Spleen (tissue), 11 donors: ENCODE data around the gene RBMS1. TPM values are rescaled to one million over a fixed set of nuclear protein-coding genes. Genes with fewer than 3 reads are reported as not detected.
A peak's percentile ranks its signal among the peaks of the same experiment; 100 is the strongest.

Experiments used
- DNase-seq: peaks from one replicate; pipeline ENCODE4 v3.0.0-alpha.2; 2020
- H3K27ac ChIP-seq, 8 donors: fragments of 200-600 bp; sonication (generic) in 7 of 8; 1 replicate in 4 of 8; 2 replicates in 4 of 8; pipeline versions ENCODE4 v1.5.0 to v1.8.0; 2016 to 2021; ENCODE audit warnings: inconsistent platforms in 4 of 8, mild to moderate bottlenecking in 4 of 8, moderate library complexity in 1 of 8
- H3K27me3 ChIP-seq, 7 donors: fragments of 200-600 bp; sonication (generic) in 6 of 7; replicated peaks in 1 of 7; 1 replicate in 4 of 7; 2 replicates in 3 of 7; pipeline versions ENCODE4 v1.5.0 to v1.8.0; 2016 to 2021; ENCODE audit warnings: inconsistent platforms in 3 of 7, mild to moderate bottlenecking in 1 of 7
- H3K36me3 ChIP-seq, 6 donors: fragments of 200-600 bp; sonication (generic) in 5 of 6; 1 replicate in 4 of 6; 2 replicates in 2 of 6; pipeline versions ENCODE4 v1.5.0 to v1.8.0; 2016 to 2021; ENCODE audit warnings: inconsistent platforms in 2 of 6
- H3K4me1 ChIP-seq, 6 donors: fragments of 200-600 bp; sonication (generic) in 5 of 6; 1 replicate in 3 of 6; 2 replicates in 3 of 6; pipeline versions ENCODE4 v1.5.0 to v1.8.0; 2016 to 2021; ENCODE audit warnings: inconsistent platforms in 3 of 6
- H3K4me3 ChIP-seq, 8 donors: fragments of 200-600 bp; sonication (generic) in 7 of 8; 1 replicate in 4 of 8; 2 replicates in 4 of 8; pipeline versions ENCODE4 v1.5.0 to v1.8.0; 2016 to 2021; ENCODE audit warnings: inconsistent platforms in 4 of 8, mild to moderate bottlenecking in 4 of 8, moderate library complexity in 2 of 8
- H3K9me3 ChIP-seq, 8 donors: fragments of 200-600 bp; sonication (generic) in 7 of 8; 1 replicate in 4 of 8; 2 replicates in 4 of 8; pipeline versions ENCODE4 v1.5.0 to v1.8.0; 2016 to 2021; ENCODE audit warnings: inconsistent platforms in 4 of 8
- CTCF ChIP-seq, 11 experiments: fragments of 200-600 bp in 7 of 11; fragments of 450-650 bp in 4 of 11; sonication (generic) in 4 of 11; IDR thresholded peaks in 8 of 11; conservative IDR thresholded peaks in 3 of 11; 1 replicate in 7 of 11; 2 replicates in 4 of 11; pipeline versions ENCODE4 v1.4.0 to v1.8.0; 2016 to 2021; ENCODE audit warnings: antibody characterized with exemption in 11 of 11, inconsistent platforms in 4 of 11, mild to moderate bottlenecking in 1 of 11
- POLR2A ChIP-seq, 3 donors: fragments of 450-650 bp; IDR thresholded peaks; one replicate each; pipeline ENCODE4 v1.5.1; 2017; ENCODE audit warnings: antibody characterized with exemption in 3 of 3, mild to moderate bottlenecking in 1 of 3
- POLR2AphosphoS5 ChIP-seq, 3 donors: sonication (generic); formaldehyde crosslinking; IDR thresholded peaks; one replicate each; pipeline ENCODE4 v1.5.1; 2017; ENCODE audit warnings: antibody characterized with exemption in 3 of 3
- WGBS, 5 donors: extraction: QIAGEN DNeasy Blood & Tissue Kit in 3 of 5; methylation state at CpG; one replicate each; pipeline versions ENCODE4 v1.1.5 to v1.1.7; 2013 to 2018; 5-methylcytosine and 5-hydroxymethylcytosine counted together
- intact Hi-C: fragments of 100-400 bp; cut with DNase I; formaldehyde crosslinking; loops from one replicate; pipeline ENCODE4 v1.15.0; 2023; ENCODE audit warnings: low total_unique reads
- polyA plus RNA-seq, 3 donors: library from polyadenylated mRNA; stranded (reverse); fragments of 200-250 nt; gene quantifications; one replicate each; pipeline ENCODE4 v1.2.1, GENCODE V29; 2013
- total RNA-seq, 7 donors: library from RNA; depleted of rRNA in 3 of 7; stranded (reverse); fragments of >200 nt in 3 of 7; fragmentation: NEBNext Ultra II Directional in 4 of 7; extraction: Animal tissue kit (Norgen Biotek cat#: 25700) in 4 of 7; gene quantifications; one replicate each; pipeline versions ENCODE4 v1.1.0 to v1.2.1, GENCODE V29; 2016 to 2021
- donor health status: healthy with polysubstance abuse.
- donor health status: DM: no; HTN: no; CAD: no; lungs with moderate emphysema.
- donor health status: DM: no; HTN: no; CAD: no.
- donor health status: Bipolar disorder and iron deficiency.
- donor health status: healthy.
- donor health status: DM: no; HTN: no; CAD: no.
- donor health status: DM: yes; HTN: yes; CAD: no.

Gene RBMS1
- total and polyA plus RNA-seq, 10 donors, result 18.8 to 151 (median 118) TPM

- no peak for DNase-seq
Observed at GRCh38 chr2:160303527-160303926, 190.1 kb downstream of the RBMS1 start.

GRCh38 chr2:160303076-160303475 lies 190.5 kb downstream of the RBMS1 start:
- no peak for TF ChIP-seq POLR2A (IDR thresholded peaks at IDR 0.05)
- TF ChIP-seq POLR2AphosphoS5 (IDR thresholded peaks at IDR 0.05), result no peak
- no peak for TF ChIP-seq CTCF (IDR thresholded peaks at IDR 0.05 in 8 of 11, conservative IDR thresholded peaks at IDR 0.05 in 3 of 11)
- intact Hi-C loops, result no loop called here
- Histone ChIP-seq H3K9me3 (no peaks in the 10 kb centered on the region), H3K27ac (no peak overlapping the region), H3K4me3 (no peak overlapping the region), H3K36me3 (peaks cover 0 to 98% (median 33%) of the 10 kb centered on the region in 6 donors), H3K4me1 (peaks cover 0 to 30% (median 7%) of the 10 kb centered on the region in 6 donors), H3K27me3 (no peaks in the 10 kb centered on the region)
- no peak for DNase-seq
- 93 to 99% (median 95%) methylated on average over 2 of the region's 2 CpGs for WGBS, 5 donors

More at GRCh38 chr2:160303527-160303926, 190.1 kb downstream of the RBMS1 start:
- Histone ChIP-seq H3K4me3 (no peak overlapping the region), H3K27ac (no peak overlapping the region), H3K9me3 (no peaks in the 10 kb centered on the region), H3K4me1 (peaks cover 0 to 30% (median 9%) of the 10 kb centered on the region in 6 donors), H3K36me3 (peaks cover 0 to 98% (median 32%) of the 10 kb centered on the region in 6 donors), H3K27me3 (no peaks in the 10 kb centered on the region)
- intact Hi-C loops, result no loop called here
- WGBS, 5 donors, result 72 to 93% (median 88%) methylated on average over 3 of the region's 3 CpGs
- TF ChIP-seq POLR2AphosphoS5 (IDR thresholded peaks at IDR 0.05), result no peak
- no peak for TF ChIP-seq CTCF (IDR thresholded peaks at IDR 0.05 in 8 of 11, conservative IDR thresholded peaks at IDR 0.05 in 3 of 11)
- TF ChIP-seq POLR2A (IDR thresholded peaks at IDR 0.05), result no peak

- H3K36me3 ChIP-seq, result peaks cover 0 to 99% (median 43%) of the 10 kb centered on the region in 6 donors
- TF ChIP-seq POLR2AphosphoS5 (IDR thresholded peaks at IDR 0.05) (no peak), POLR2A (IDR thresholded peaks at IDR 0.05) (no peak), CTCF (IDR thresholded peaks at IDR 0.05 in 8 of 11, conservative IDR thresholded peaks at IDR 0.05 in 3 of 11) (no peak)
- intact Hi-C loops, result no loop called here
- no peak overlapping the region for H3K4me3 ChIP-seq
- H3K27ac ChIP-seq, result no peak overlapping the region
- H3K4me1 ChIP-seq, result peaks cover 0 to 37% (median 7%) of the 10 kb centered on the region in 6 donors
- H3K9me3 ChIP-seq, result no peaks in the 10 kb centered on the region
- 75 to 84% (median 83%) methylated on average over 2 of the region's 2 CpGs for WGBS, 5 donors
- no peaks in the 10 kb centered on the region for H3K27me3 ChIP-seq
- DNase-seq, result no peak
Observed at GRCh38 chr2:160301420-160301819, 192.2 kb downstream of the RBMS1 start.

- H3K27me3 ChIP-seq, result no peaks in the 10 kb centered on the region
- peaks cover 0 to 100% (median 45%) of the 10 kb centered on the region in 6 donors for H3K36me3 ChIP-seq
- peak overlapping the region in 1 of 8 donors; percentile 5 for H3K27ac ChIP-seq
- intact Hi-C loops, result no loop called here
- WGBS, 5 donors, result 89 to 100% (median 97%) methylated on average over 1 of the region's 1 CpG
- no peak overlapping the region for H3K4me3 ChIP-seq
- DNase-seq, result no peak
- TF ChIP-seq POLR2AphosphoS5 (IDR thresholded peaks at IDR 0.05), result no peak
- TF ChIP-seq POLR2A (IDR thresholded peaks at IDR 0.05), result no peak
- TF ChIP-seq CTCF (IDR thresholded peaks at IDR 0.05 in 8 of 11, conservative IDR thresholded peaks at IDR 0.05 in 3 of 11), result no peak
- H3K4me1 ChIP-seq, result peaks cover 0 to 38% (median 7%) of the 10 kb centered on the region in 6 donors
- no peaks in the 10 kb centered on the region for H3K9me3 ChIP-seq
Observed at GRCh38 chr2:160300203-160300602, 193.4 kb downstream of the RBMS1 start.
